ENCODE results near the gene TBX20. TPM values are rescaled to one million over a fixed set of nuclear protein-coding genes. Genes with fewer than 3 reads are reported as not detected.

TBX20 gene
- polyA plus RNA-seq, 3 donors = not detected

GRCh38 chr7:35261041-35261440, 7.1 kb upstream of the TBX20 start:
- Mint-ChIP-seq H3K27ac (no peak overlapping the region), H3K9me3 (peaks cover 2 to 33% (median 26%) of the 10 kb centered on the region in 7 donors), H3K27me3 (ENCODE audit: low read depth in 3 of 3) (peaks cover 87 to 92% (median 88%) of the 10 kb centered on the region in 3 donors), H3K4me3 (peak overlapping the region in 1 of 2 donors; percentile 79), H3K36me3 (peaks cover 8 to 10% of the 10 kb centered on the region in 2 donors), H3K4me1 (peaks cover 1% of the 10 kb centered on the region)
- Histone ChIP-seq H3K27me3 (ENCODE audit: control insufficient read depth in 2 of 2, insufficient read depth in 2 of 2, low read length in 2 of 2) (peaks cover 78 to 84% of the 10 kb centered on the region in 2 donors), H3K9me3 (replicated peaks in 1 of 2; ENCODE audit: control insufficient read depth in 1 of 2, insufficient read depth in 1 of 2, low read length in 2 of 2) (peaks cover 11 to 53% of the 10 kb centered on the region in 2 donors), H3K4me3 (replicated peaks in 1 of 3; ENCODE audit: low read depth in 2 of 3, low read length in 3 of 3) (no peak overlapping the region), H3K4me1 (ENCODE audit: control insufficient read depth in 1 of 2, insufficient read depth in 2 of 2, low read length in 2 of 2) (no peaks in the 10 kb centered on the region), H3K9ac (ENCODE audit: insufficient read depth, low read length, poor library complexity, severe bottlenecking) (no peak overlapping the region), H3K4me2 (replicated peaks; ENCODE audit: extremely low read depth, low read length, poor library complexity, severe bottlenecking) (no peak overlapping the region), H3K36me3 (replicated peaks in 1 of 2; ENCODE audit: control insufficient read depth in 1 of 2, insufficient read depth in 2 of 2, low read length in 2 of 2) (no peaks in the 10 kb centered on the region), H3K79me2 (ENCODE audit: insufficient read depth, low read length) (no peaks in the 10 kb centered on the region), H3K27ac (ENCODE audit: low read depth in 1 of 2, low read length in 2 of 2) (no peak overlapping the region), H4K20me1 (ENCODE audit: insufficient read depth, low read length) (no peaks in the 10 kb centered on the region), H2AFZ (ENCODE audit: insufficient read depth, low read depth, low read length, poor library complexity, severe bottlenecking) (no peak overlapping the region)
- DNase-seq = no peak
- intact Hi-C loops (cut with micrococcal nuclease) = no loop called here
- 7% methylated on average over 14 of the region's 21 CpGs for WGBS (ENCODE audit: insufficient coverage)
- TF ChIP-seq CTCF (IDR thresholded peaks at IDR 0.05) = no peak

GRCh38 chr7:35260246-35260645, 6.3 kb upstream of the TBX20 start:
- no peaks in the 10 kb centered on the region for H3K36me3 ChIP-seq (replicated peaks in 1 of 2; ENCODE audit: control insufficient read depth in 1 of 2, insufficient read depth in 2 of 2, low read length in 2 of 2)
- H4K20me1 ChIP-seq (ENCODE audit: insufficient read depth, low read length) = no peaks in the 10 kb centered on the region
- H3K9ac ChIP-seq (ENCODE audit: insufficient read depth, low read length, poor library complexity, severe bottlenecking) = no peak overlapping the region
- H3K9me3 ChIP-seq (replicated peaks in 1 of 2; ENCODE audit: control insufficient read depth in 1 of 2, insufficient read depth in 1 of 2, low read length in 2 of 2) = peaks cover 11 to 61% of the 10 kb centered on the region in 2 donors
- H3K4me2 ChIP-seq (replicated peaks; ENCODE audit: extremely low read depth, low read length, poor library complexity, severe bottlenecking) = no peak overlapping the region
- no peak overlapping the region for H2AFZ ChIP-seq (ENCODE audit: insufficient read depth, low read depth, low read length, poor library complexity, severe bottlenecking)
- Mint-ChIP-seq H3K36me3 (peaks cover 8 to 10% of the 10 kb centered on the region in 2 donors), H3K4me1 (peaks cover 1% of the 10 kb centered on the region), H3K27ac (no peak overlapping the region), H3K9me3 (peaks cover 6 to 38% (median 29%) of the 10 kb centered on the region in 7 donors), H3K27me3 (ENCODE audit: low read depth in 3 of 3) (peaks cover 92 to 98% (median 95%) of the 10 kb centered on the region in 3 donors), H3K4me3 (peak overlapping the region in 1 of 2 donors; percentile 79)
- no peak for DNase-seq
- no peaks in the 10 kb centered on the region for H3K4me1 ChIP-seq (ENCODE audit: control insufficient read depth in 1 of 2, insufficient read depth in 2 of 2, low read length in 2 of 2)
- intact Hi-C loops (cut with micrococcal nuclease) = no loop called here
- H3K4me3 ChIP-seq (replicated peaks in 1 of 3; ENCODE audit: low read depth in 2 of 3, low read length in 3 of 3) = no peak overlapping the region
- 44% methylated on average over 5 of the region's 7 CpGs for WGBS (ENCODE audit: insufficient coverage)
- peaks cover 86 to 92% of the 10 kb centered on the region in 2 donors for H3K27me3 ChIP-seq (ENCODE audit: control insufficient read depth in 2 of 2, insufficient read depth in 2 of 2, low read length in 2 of 2)
- H3K27ac ChIP-seq (ENCODE audit: low read depth in 1 of 2, low read length in 2 of 2) = no peak overlapping the region
- H3K79me2 ChIP-seq (ENCODE audit: insufficient read depth, low read length) = no peaks in the 10 kb centered on the region
- TF ChIP-seq CTCF (IDR thresholded peaks at IDR 0.05) = no peak

All from CD14-positive monocyte (primary cell).